C4-2B (cell line): Measurements from ENCODE around the gene PPIB.

ENCODE experiments used
- ZFX ChIP-seq: fragments of 450-650 bp; IDR thresholded peaks from 2 replicates; pipeline ENCODE4 v1.6.1; 2017
- TF ChIP-seq, protein P1 (sequence below): fragments of 450-650 bp; conservative IDR thresholded peaks from 2 replicates; pipeline ENCODE4 v1.5.1; 2017; ENCODE audit warnings: mild to moderate bottlenecking

DNA sequence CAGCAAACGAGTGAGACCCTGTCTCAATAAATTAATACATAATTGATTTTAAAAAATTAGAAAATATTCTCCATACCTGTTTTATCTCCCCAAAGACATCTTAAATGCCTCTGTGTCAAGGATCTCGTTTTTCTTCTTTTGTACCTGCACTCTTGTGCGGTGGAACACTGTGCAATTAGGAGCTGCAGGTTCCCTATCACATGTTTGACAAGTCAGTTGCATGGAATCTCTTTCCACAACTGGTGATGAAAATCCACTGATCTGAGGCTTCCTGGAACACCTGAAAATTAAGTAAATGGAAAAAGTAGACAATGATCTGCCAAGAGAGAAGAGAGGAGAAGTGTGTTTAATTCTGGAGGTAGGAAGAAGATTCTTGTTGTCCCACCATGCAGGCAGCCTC lies 14.2 kb downstream of the PPIB start:
- TF ChIP-seq, protein P1, sequence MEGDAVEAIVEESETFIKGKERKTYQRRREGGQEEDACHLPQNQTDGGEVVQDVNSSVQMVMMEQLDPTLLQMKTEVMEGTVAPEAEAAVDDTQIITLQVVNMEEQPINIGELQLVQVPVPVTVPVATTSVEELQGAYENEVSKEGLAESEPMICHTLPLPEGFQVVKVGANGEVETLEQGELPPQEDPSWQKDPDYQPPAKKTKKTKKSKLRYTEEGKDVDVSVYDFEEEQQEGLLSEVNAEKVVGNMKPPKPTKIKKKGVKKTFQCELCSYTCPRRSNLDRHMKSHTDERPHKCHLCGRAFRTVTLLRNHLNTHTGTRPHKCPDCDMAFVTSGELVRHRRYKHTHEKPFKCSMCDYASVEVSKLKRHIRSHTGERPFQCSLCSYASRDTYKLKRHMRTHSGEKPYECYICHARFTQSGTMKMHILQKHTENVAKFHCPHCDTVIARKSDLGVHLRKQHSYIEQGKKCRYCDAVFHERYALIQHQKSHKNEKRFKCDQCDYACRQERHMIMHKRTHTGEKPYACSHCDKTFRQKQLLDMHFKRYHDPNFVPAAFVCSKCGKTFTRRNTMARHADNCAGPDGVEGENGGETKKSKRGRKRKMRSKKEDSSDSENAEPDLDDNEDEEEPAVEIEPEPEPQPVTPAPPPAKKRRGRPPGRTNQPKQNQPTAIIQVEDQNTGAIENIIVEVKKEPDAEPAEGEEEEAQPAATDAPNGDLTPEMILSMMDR: no peak
- TF ChIP-seq ZFX: no peak
